Ectodermal cell (in vitro differentiated cells): ENCODE data around the gene TFAP2C.

Experiments used
- H3K27ac ChIP-seq: 2 replicates; pipeline ENCODE4 v1.7.0; 2013; ENCODE audit warnings: mild to moderate bottlenecking, low read depth, low read length; ENCODE audit not compliant: insufficient read depth, poor library complexity, severe bottlenecking
- H3K27me3 ChIP-seq: 2 replicates; pipeline ENCODE4 v1.7.0; 2013; ENCODE audit warnings: mild to moderate bottlenecking, low read length; ENCODE audit not compliant: insufficient read depth, control insufficient read depth, poor library complexity, severe bottlenecking
- H3K36me3 ChIP-seq: one replicate; pipeline ENCODE4 v1.7.0; 2013; ENCODE audit warnings: low read length; ENCODE audit not compliant: control insufficient read depth, insufficient read depth
- H3K4me1 ChIP-seq: one replicate; pipeline ENCODE4 v1.7.0; 2013; ENCODE audit warnings: low read length; ENCODE audit not compliant: control insufficient read depth, insufficient read depth
- H3K4me3 ChIP-seq: 2 replicates; pipeline ENCODE4 v1.7.0; 2013; ENCODE audit warnings: low read depth, low read length, control low read depth; ENCODE audit not compliant: insufficient read depth
- H3K9me3 ChIP-seq: 2 replicates; pipeline ENCODE4 v1.7.0; 2013; ENCODE audit warnings: mild to moderate bottlenecking, low read length, moderate library complexity; ENCODE audit not compliant: control insufficient read depth
- WGBS, 2 experiments: methylation state at CpG; one replicate each; pipeline ENCODE4 v1.1.7; 2013; ENCODE audit warnings: missing lambda C conversion rate in 2 of 2; 5-methylcytosine and 5-hydroxymethylcytosine counted together

The TFAP2C gene

DNA sequence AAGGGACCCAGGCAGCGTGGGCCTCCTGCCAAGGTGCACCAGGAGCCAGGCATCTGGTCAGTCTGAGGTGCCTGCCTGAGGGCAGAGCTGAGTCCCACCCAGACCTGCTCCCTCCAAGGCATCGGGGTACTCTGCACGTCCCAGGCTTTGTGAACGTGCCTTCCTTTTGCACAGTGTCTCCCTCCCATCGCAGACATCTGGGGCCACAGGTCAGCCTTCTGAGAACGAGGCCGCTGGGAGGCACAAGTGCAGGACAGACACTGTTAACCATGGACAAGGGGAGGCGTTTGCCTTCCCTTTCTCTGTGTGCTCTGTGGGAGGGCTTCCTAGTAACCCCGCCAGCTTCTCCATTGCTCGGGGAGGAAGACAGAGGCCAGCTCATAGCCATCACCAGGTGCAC is 47.6 kb downstream of the TFAP2C start:
- 67 to 73% methylated on average over 10 of the region's 10 CpGs for WGBS, 2 experiments
- no peak overlapping the region for H3K4me3 ChIP-seq
- H3K27ac ChIP-seq: no peak overlapping the region

DNA sequence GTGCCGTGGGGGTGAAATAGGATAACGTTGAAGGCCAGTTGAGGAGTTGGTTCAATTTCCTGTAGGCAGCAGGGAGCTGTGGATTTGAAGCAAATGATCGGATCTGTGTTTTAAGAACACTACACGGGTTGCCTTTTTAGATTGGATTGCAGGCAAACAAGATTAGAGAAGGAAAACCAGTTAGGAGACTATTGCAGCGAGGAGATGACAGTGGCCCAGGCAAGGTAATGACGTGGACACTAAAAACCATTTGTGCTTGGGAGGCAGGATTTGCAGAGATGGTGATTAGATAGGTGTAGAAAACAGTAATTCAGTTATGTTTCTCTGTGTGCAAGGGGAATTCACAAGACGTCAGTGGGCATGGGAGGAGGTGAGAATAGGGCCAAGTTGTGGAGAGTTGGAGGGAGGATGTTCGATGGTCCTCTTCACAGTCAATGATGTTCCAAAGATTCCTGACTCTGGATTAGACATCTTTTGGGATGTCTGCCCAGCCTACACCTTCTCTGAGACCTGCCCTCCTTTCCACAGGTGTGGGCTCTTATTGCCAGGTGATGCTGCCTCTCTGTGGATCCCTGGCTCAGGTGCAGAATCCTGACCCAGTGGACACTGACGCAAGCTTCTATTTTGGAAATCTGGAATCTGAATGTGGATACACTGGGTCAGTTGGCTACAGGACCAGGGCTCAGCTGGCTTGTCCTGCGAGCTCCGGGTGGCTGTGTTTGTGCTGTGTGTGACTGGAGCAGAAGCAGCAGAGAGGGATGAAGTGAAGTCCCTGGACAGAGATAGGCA is 54.2 kb downstream of the TFAP2C start:
- Histone ChIP-seq H3K4me1 (no peaks in the 10 kb centered on the region), H3K9me3 (no peaks in the 10 kb centered on the region), H3K27me3 (no peaks in the 10 kb centered on the region), H3K27ac (no peak overlapping the region), H3K36me3 (no peaks in the 10 kb centered on the region), H3K4me3 (no peak overlapping the region)
- WGBS, 2 experiments: 88 to 91% methylated on average over 11 of the region's 11 CpGs

More for the DNA sequence above, 47.6 kb downstream of the TFAP2C start:
- Histone ChIP-seq H3K36me3 (no peaks in the 10 kb centered on the region), H3K4me1 (peaks cover 3% of the 10 kb centered on the region), H3K9me3 (no peaks in the 10 kb centered on the region), H3K27me3 (no peaks in the 10 kb centered on the region)

DNA sequence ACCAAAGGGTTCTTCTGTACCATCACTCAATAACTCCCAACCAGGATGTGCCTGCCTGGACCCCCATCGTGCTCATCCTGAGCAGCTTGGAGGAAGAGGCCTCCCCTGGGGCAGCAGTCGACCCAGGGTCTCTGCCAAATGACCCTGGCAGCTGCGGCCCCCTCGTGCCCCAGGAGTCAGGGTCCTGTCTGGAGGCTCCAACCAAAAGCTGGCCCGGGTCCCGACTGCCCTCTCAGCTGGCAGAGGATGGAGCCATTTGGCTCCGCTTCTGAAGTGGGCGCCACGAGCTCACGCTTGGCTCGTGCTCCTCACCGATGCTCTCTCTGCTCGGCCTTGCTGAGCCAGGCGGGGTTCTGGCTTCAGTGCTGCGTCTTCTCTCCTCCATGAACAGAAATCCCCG is 56.8 kb downstream of the TFAP2C start:
- 88 to 90% methylated on average over 16 of the region's 16 CpGs for WGBS, 2 experiments
- H3K27ac ChIP-seq: no peak overlapping the region
- peaks cover 3% of the 10 kb centered on the region for H3K4me1 ChIP-seq
- H3K27me3 ChIP-seq: no peaks in the 10 kb centered on the region
- no peak overlapping the region for H3K4me3 ChIP-seq
- H3K36me3 ChIP-seq: no peaks in the 10 kb centered on the region
- no peaks in the 10 kb centered on the region for H3K9me3 ChIP-seq

DNA sequence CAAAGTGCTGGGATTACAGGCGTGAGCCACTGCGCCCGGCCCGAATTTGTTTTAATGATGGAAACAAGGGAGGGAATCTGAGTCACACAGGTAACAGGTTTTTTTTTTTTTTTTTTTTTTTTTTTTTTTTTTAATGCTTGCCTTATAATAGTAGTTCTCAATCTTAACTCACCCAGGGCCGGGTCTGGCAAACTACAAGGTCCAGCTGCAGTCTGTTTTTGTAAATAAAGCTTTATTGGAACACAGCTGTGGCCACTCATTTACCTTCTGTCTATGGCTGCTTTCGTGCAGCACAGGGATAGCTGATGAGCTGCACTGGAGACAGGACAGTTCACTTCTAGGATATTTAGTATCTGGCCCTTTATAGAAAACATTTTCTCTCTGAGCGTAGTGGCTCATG is 58.0 kb downstream of the TFAP2C start:
- no peaks in the 10 kb centered on the region for H3K27me3 ChIP-seq
- H3K36me3 ChIP-seq: no peaks in the 10 kb centered on the region
- WGBS, 2 experiments: 77 to 95% methylated on average over 5 to 7 of the region's 7 CpGs
- peaks cover 3% of the 10 kb centered on the region for H3K4me1 ChIP-seq
- no peak overlapping the region for H3K27ac ChIP-seq
- H3K4me3 ChIP-seq: no peak overlapping the region
- H3K9me3 ChIP-seq: no peaks in the 10 kb centered on the region

DNA sequence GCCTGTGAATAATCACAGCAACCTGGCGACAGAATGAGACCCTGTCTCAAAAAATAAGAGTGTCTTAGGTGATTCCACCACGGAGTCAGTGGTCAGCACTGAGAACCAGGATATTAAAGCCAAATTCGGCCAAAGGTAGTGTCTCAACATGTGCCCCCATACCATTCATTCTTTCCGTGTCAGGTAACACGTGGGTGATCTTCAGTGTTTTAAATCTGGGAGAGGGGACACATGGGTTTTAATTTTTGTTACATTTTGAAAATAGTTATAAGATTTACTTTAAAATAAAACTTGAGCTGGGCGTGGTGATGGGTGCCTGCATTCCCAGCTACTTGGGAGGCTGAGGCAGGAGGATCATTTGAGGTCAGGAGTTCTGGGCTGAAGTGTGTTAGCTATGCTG is 59.0 kb downstream of the TFAP2C start:
- Histone ChIP-seq H3K4me3 (no peak overlapping the region), H3K27ac (no peak overlapping the region), H3K9me3 (no peaks in the 10 kb centered on the region), H3K36me3 (no peaks in the 10 kb centered on the region), H3K4me1 (peaks cover 3% of the 10 kb centered on the region), H3K27me3 (no peaks in the 10 kb centered on the region)
- WGBS, 2 experiments: 91 to 96% methylated on average over 5 to 6 of the region's 6 CpGs
